HG02852 (cell line): ENCODE data around the gene SYCP2L.
"Not testable (repeated sequence)": the region's sequence is repeated elsewhere in the genome, so short reads cannot be mapped to it uniquely, and the experiment has no call there.

Experiments
- ATAC-seq: cut with Tn5 transposase; IDR thresholded peaks from one replicate; pipeline ENCODE4 v1.9.1; 2021; ENCODE audit warnings: mild to moderate bottlenecking, moderate library complexity; ENCODE audit not compliant: unreplicated experiment

SYCP2L gene

DNA sequence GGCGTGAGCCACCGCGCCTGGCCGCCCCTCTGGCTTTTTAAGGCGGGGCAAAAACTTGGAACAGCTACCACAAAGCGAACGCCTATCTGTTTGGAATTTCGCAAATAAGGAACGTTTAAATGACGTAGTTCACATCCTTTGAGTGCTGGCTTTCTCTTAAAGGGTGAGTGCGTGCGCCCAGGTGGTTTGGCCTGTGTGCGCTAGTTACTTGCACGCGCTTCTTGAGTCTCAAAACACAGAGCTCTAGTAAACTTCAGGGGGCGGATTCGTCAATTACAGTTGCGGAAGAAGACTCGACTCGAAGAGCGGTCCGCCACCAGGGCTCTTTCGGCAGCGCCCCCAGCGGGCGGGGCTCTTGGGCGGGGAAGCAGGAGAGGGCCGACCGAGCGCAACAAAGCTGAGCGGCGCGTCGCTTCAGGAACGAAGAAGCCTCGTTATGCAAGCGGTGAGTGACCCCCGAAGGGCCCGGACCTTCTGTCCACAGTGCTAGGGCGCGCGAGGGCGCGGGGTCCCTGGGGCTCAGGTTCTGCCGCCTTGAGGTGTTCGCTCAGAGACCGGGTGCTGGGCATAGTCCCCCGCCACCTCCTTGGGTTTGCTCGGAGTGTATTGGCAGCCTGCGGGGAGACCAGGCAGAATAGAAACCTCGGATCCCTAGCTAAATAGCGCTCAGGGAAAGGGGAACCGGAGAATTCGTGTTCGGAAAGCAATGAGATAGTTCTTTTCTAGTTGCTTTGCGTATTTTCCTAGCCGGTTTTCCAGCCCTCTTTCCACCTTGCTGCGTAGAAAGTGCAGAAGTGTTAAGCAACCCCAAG, at the start of gene SYCP2L:
Gene SYCP2L (plus strand): TSS at position 362 of the 812 bp plus-strand sequence. CDS start 75 bp downstream, at position 437.
- ATAC-seq: peak; percentile 46

- no peak for ATAC-seq
Measured at GRCh38 chr6:10837622-10837994, 49.2 kb upstream of the SYCP2L start.

GRCh38 chr6:10837995-10838793, 48.7 kb upstream of the SYCP2L start, which contains the start of gene MAK:
MAK (minus strand) TSS chr6:10838539; CDS start chr6:10830648, 7,891 bp downstream.
- ATAC-seq: peak; percentile 78

GRCh38 chr6:10838794-10839333, 48.0 kb upstream of the SYCP2L start:
- peak; percentile 63 for ATAC-seq

DNA sequence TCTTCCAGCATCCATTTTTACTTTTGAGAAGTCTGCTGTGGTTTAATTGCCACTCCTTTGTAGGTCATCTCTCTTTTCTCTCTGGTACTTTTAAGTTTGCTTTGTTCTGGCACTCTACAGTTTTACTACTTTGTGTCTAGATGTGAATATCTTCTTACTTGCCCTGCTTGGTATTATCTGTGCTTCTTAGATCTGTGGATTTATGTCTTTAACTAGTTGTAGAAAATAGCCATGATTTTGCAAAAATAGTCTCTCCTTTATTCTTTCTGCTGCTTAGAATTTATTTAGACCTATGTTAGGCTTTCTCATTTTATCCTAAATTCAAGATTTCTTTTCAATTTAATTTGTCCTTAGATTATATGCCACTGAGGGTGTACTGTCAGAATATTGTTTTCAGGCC, 43.3 kb upstream of the SYCP2L start:
- no peak for ATAC-seq

GRCh38 chr6:10847684-10848083, 39.2 kb upstream of the SYCP2L start:
- no peak for ATAC-seq

DNA sequence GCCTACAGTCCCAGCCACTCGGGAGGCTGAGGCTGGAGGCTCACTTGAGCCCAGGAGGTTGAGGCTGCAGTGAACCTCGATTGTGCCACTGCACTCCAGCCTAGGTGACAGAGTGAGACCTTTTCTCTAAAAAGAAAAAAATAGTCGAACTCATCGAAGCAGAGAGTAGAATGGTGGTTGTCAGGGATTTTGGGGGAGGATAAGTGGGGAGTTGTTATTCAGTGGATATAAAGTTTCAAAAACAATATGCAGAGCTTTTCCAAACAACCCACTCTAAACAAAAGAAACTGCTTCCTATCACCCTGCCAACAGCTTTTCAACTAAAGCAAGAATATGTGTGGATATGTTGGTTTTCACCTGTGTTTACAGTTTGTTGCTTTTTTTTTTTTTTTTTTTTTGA, 37.0 kb upstream of the SYCP2L start:
- no peak for ATAC-seq

DNA sequence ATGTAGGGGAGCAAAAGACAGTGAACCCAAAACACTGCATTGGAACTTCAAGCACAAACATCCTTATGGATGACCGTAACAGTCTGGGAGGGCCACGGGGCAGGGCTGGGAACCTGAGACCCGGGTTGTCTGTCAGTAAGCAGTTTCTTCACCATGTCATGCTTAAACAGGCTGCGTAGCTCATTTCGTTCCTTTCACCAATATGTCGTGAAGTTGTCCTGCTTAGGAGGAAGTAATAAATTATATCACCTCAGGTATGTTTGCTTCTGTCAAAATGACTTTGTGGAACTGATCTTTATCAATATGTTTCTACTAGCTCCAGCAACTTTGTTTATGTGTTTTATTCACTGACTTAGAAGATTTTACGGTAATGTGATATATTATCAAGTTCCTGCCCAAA, 36.1 kb upstream of the SYCP2L start:
- ATAC-seq: no peak

- ATAC-seq: no peak
Measured at GRCh38 chr6:10852361-10852960, 34.4 kb upstream of the SYCP2L start.

DNA sequence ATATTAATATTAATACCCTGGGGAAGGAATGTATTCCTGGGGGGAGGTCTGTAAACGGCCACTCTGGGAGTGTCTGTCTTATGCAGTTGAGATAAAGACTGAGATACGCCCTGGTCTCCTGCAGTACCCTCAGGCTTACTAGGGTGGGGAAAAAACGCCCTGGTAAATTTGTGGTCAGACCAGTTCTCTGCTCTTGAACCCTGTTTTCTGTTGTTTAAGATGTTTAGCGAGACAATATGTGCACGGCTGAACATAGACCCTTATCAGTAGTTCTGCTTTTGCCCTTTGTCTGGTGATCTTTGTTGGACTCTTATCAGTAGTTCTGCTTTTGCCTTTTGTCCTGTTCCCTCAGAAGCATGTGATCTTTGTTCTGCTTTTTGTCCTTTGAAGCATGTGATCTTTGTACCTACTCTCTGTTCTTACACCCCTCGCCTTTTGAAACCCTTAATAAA, 33.0 kb upstream of the SYCP2L start:
- ATAC-seq: not testable (repeated sequence)

- no peak for ATAC-seq
Measured at GRCh38 chr6:10854922-10855632, 31.8 kb upstream of the SYCP2L start.

GRCh38 chr6:10857259-10857658, 29.6 kb upstream of the SYCP2L start:
- ATAC-seq: no peak

GRCh38 chr6:10861086-10861485, 25.8 kb upstream of the SYCP2L start:
- ATAC-seq: no peak

GRCh38 chr6:10862361-10862760, 24.5 kb upstream of the SYCP2L start:
- no peak for ATAC-seq

DNA sequence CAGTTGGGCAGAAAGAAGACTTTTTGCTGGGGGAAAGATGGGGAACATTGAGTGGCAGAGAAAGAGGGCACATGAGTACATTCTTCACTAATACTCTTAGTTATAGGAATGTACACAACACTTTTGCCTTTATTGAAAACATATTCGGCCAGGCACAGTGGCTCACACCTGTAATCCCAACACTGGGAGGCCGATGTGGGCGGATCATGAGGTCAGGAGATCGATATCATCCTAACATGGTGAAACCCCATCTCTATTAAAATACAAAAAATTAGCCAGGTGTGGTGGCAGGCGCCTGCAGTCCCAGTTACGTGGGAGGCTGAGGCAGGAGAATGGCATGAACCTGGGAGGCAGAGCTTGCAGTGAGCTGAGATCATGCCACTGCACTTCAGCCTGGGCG, 23.8 kb upstream of the SYCP2L start:
- not testable (repeated sequence) for ATAC-seq

GRCh38 chr6:10866709-10867108, 20.1 kb upstream of the SYCP2L start:
- ATAC-seq: not testable (repeated sequence)

DNA sequence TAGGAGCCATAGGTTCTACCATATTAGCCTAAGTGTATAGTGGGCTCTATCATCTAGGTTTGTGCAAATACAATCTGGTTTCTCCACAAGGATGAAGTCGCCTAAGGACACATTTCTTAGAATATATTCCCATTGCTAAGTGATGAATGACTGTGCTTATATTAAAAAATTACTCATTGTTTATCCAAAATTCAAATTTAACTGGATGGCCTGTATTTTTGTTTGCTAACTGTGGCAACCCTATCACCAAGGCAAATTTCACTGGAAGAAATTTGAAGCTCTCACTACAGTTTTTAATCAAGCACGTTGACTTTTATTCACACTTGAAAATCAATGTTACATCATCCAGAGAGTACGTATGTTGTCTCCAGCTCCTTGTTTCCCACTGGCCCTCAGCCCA, 18.9 kb upstream of the SYCP2L start:
- no peak for ATAC-seq

- ATAC-seq: no peak
Measured at GRCh38 chr6:10873374-10873773, 13.5 kb upstream of the SYCP2L start.

DNA sequence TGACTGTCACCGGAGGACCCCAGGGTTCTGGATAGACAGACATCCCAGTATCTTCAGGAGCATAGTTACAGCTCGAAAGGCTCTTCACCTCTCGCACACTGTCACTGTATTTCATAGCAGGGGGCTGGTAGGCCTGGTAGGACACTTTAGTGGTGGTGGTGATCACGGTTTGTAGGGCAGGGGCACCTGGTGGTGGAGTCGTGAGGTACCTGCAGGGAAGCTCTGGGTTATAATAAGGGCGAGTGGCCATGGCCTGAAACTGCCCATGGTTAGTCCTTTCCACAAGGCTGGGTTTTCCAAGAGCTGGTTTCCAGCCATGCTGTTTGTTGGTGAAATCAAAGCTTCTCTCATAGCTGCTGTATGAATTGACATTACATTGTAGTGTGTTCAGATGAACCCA, 12.6 kb upstream of the SYCP2L start:
- ATAC-seq: no peak

- ATAC-seq: no peak
Measured at GRCh38 chr6:10875026-10875425, 11.8 kb upstream of the SYCP2L start.

GRCh38 chr6:10877012-10877411, 9.8 kb upstream of the SYCP2L start:
- no peak for ATAC-seq
